ENCODE data around the gene SLCO2A1.

DNA sequence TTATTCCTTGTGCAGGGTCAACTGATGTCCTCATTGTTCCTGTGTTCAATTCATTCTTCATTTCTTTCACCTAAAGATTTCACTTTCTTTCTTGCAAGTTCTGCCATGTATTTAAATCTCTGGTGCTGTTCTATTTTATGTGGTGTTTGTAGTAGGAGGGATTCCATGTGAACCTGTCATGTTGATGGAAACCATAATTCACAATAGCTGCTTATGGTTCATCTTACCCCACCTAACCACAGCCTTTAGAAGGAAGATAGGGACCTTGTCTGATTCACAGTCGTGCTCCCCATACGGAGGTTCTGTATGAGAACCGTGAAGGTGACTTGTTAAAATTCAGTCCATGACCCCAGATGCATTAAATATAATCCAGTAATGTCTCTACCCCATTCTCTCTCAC is 21.9 kb downstream of the SLCO2A1 start:
- TF ChIP-seq CEBPB (IDR thresholded peaks at IDR 0.05; ENCODE audit: low read depth, low read length) (no peak), POLR2A (IDR thresholded peaks at IDR 0.05; ENCODE audit: low read depth, low read length) (no peak), SMC3 (IDR thresholded peaks at IDR 0.05; ENCODE audit: low read depth, low read length) (no peak), RAD21 (IDR thresholded peaks at IDR 0.05; ENCODE audit: low read length) (no peak), RCOR1 (IDR thresholded peaks at IDR 0.05; ENCODE audit: insufficient replicate concordance, low read length) (no peak)
- TF ChIP-seq, protein P1, sequence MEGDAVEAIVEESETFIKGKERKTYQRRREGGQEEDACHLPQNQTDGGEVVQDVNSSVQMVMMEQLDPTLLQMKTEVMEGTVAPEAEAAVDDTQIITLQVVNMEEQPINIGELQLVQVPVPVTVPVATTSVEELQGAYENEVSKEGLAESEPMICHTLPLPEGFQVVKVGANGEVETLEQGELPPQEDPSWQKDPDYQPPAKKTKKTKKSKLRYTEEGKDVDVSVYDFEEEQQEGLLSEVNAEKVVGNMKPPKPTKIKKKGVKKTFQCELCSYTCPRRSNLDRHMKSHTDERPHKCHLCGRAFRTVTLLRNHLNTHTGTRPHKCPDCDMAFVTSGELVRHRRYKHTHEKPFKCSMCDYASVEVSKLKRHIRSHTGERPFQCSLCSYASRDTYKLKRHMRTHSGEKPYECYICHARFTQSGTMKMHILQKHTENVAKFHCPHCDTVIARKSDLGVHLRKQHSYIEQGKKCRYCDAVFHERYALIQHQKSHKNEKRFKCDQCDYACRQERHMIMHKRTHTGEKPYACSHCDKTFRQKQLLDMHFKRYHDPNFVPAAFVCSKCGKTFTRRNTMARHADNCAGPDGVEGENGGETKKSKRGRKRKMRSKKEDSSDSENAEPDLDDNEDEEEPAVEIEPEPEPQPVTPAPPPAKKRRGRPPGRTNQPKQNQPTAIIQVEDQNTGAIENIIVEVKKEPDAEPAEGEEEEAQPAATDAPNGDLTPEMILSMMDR (conservative IDR thresholded peaks at IDR 0.05; ENCODE audit: low read depth, low read length) = no peak
- TF ChIP-seq, protein P2, sequence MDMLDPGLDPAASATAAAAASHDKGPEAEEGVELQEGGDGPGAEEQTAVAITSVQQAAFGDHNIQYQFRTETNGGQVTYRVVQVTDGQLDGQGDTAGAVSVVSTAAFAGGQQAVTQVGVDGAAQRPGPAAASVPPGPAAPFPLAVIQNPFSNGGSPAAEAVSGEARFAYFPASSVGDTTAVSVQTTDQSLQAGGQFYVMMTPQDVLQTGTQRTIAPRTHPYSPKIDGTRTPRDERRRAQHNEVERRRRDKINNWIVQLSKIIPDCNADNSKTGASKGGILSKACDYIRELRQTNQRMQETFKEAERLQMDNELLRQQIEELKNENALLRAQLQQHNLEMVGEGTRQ (IDR thresholded peaks at IDR 0.05; ENCODE audit: low read depth, low read length) = no peak
- TF ChIP-seq, protein P3, sequence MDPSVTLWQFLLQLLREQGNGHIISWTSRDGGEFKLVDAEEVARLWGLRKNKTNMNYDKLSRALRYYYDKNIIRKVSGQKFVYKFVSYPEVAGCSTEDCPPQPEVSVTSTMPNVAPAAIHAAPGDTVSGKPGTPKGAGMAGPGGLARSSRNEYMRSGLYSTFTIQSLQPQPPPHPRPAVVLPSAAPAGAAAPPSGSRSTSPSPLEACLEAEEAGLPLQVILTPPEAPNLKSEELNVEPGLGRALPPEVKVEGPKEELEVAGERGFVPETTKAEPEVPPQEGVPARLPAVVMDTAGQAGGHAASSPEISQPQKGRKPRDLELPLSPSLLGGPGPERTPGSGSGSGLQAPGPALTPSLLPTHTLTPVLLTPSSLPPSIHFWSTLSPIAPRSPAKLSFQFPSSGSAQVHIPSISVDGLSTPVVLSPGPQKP (IDR thresholded peaks at IDR 0.05; ENCODE audit: borderline replicate concordance, low read depth, low read length) = no peak
